ENCODE results near the gene TMEM243.
"Not testable (repeated sequence)": the region's sequence is repeated elsewhere in the genome, so short reads cannot be mapped to it uniquely, and the experiment has no call there.

TMEM243 gene

GRCh38 chr7:87219545-87220025, at the start of gene TMEM243:
TSS of gene TMEM243 (minus strand) at chr7:87219732. CDS start at chr7:87219503, 229 bp downstream.
- peak; percentile 54 for DNase-seq (ENCODE audit: low spot score)

GRCh38 chr7:87267239-87267900, 47.8 kb upstream of the TMEM243 start:
- no peak for DNase-seq (ENCODE audit: low spot score)

- DNase-seq (ENCODE audit: low spot score): no peak
Measured at GRCh38 chr7:87263537-87263936, 44.0 kb upstream of the TMEM243 start.

- no peak for DNase-seq (ENCODE audit: low spot score)
Measured at GRCh38 chr7:87253589-87254087, 34.1 kb upstream of the TMEM243 start.

- not testable (repeated sequence) for DNase-seq (ENCODE audit: low spot score)
Measured at GRCh38 chr7:87245671-87246070, 26.1 kb upstream of the TMEM243 start.

GRCh38 chr7:87238464-87239051, 19.0 kb upstream of the TMEM243 start:
- DNase-seq (ENCODE audit: low spot score): not testable (repeated sequence)

GRCh38 chr7:87234949-87235348, 15.4 kb upstream of the TMEM243 start:
- DNase-seq (ENCODE audit: low spot score): no peak

- DNase-seq (ENCODE audit: low spot score): no peak
Measured at GRCh38 chr7:87231711-87232110, 12.2 kb upstream of the TMEM243 start.

- DNase-seq (ENCODE audit: low spot score): no peak
Measured at GRCh38 chr7:87231258-87231657, 11.7 kb upstream of the TMEM243 start.

GRCh38 chr7:87226495-87226894, 7.0 kb upstream of the TMEM243 start:
- DNase-seq (ENCODE audit: low spot score): no peak

GRCh38 chr7:87225696-87226095, 6.2 kb upstream of the TMEM243 start:
- no peak for DNase-seq (ENCODE audit: low spot score)

GRCh38 chr7:87223666-87224065, 4.1 kb upstream of the TMEM243 start:
- DNase-seq (ENCODE audit: low spot score): no peak

GRCh38 chr7:87220734-87221215, 1.2 kb upstream of the TMEM243 start:
- DNase-seq (ENCODE audit: low spot score): no peak

- DNase-seq (ENCODE audit: low spot score): peak; percentile 83
Measured at GRCh38 chr7:87220026-87220733, 648 bp upstream of the TMEM243 start.

- DNase-seq (ENCODE audit: low spot score): no peak
Measured at GRCh38 chr7:87218796-87219544, 562 bp downstream of the TMEM243 start.

- DNase-seq (ENCODE audit: low spot score): no peak
Measured at GRCh38 chr7:87217983-87218653, 1.4 kb downstream of the TMEM243 start.

GRCh38 chr7:87216701-87217508, 2.6 kb downstream of the TMEM243 start:
- no peak for DNase-seq (ENCODE audit: low spot score)

GRCh38 chr7:87215046-87215445, 4.5 kb downstream of the TMEM243 start:
- no peak for DNase-seq (ENCODE audit: low spot score)

GRCh38 chr7:87213811-87214210, 5.7 kb downstream of the TMEM243 start:
- DNase-seq (ENCODE audit: low spot score): no peak

- no peak for DNase-seq (ENCODE audit: low spot score)
Measured at GRCh38 chr7:87213252-87213651, 6.3 kb downstream of the TMEM243 start.

GRCh38 chr7:87212498-87212897, 7.0 kb downstream of the TMEM243 start:
- no peak for DNase-seq (ENCODE audit: low spot score)

Measured in COLO829 (cell line).